ENCODE data around the gene WSB2. TPM values are rescaled to one million over a fixed set of nuclear protein-coding genes. Genes with fewer than 3 reads are reported as not detected.

The WSB2 gene
- polyA plus RNA-seq, 1 donor (not counting 4 experiments of a cell fraction or from before 2014, with no cell fraction given) = 84.0 TPM

GRCh38 chr12:118052324-118053070, 8.5 kb downstream of the WSB2 start:
- H3K4me1 ChIP-seq (ENCODE audit: control insufficient read depth, extremely low read depth, insufficient read depth, low read length) = peaks cover 16% of the 10 kb centered on the region
- peaks cover 6 to 10% of the 10 kb centered on the region in 2 experiments for H3K36me3 ChIP-seq (ENCODE audit: control insufficient read depth in 2 of 2, extremely low read depth in 1 of 2, insufficient read depth in 2 of 2, low read length in 2 of 2)
- no peaks in the 10 kb centered on the region for H4K20me1 ChIP-seq (ENCODE audit: control insufficient read depth, extremely low read depth, insufficient read depth, low read length)
- FAIRE-seq (peak; percentile 90), DNase-seq (ENCODE audit: low read depth, low spot score) (peak; percentile 93)
- no peaks in the 10 kb centered on the region for H3K27me3 ChIP-seq (ENCODE audit: control insufficient read depth, extremely low read depth, insufficient read depth, low read length)
- no peaks in the 10 kb centered on the region for H3K9me3 ChIP-seq (ENCODE audit: control insufficient read depth, low read depth, low read length)
- H3K9me1 ChIP-seq (ENCODE audit: control insufficient read depth, extremely low read depth, insufficient read depth, low read length) = no peaks in the 10 kb centered on the region
- peak overlapping the region in 1 of 3 experiments; percentile 3 for H3K4me3 ChIP-seq (ENCODE audit: control insufficient read depth in 2 of 3, extremely low read depth in 1 of 3, insufficient read depth in 2 of 3, low read depth in 1 of 3, low read length in 3 of 3)
- H3K9ac ChIP-seq (ENCODE audit: control insufficient read depth, extremely low read depth, insufficient read depth, low read length) = peak overlapping the region; percentile 28
- peaks cover 30% of the 10 kb centered on the region for H3K79me2 ChIP-seq (ENCODE audit: control insufficient read depth, insufficient read depth, low read length)
- no peak overlapping the region for H2AFZ ChIP-seq (ENCODE audit: control insufficient read depth, low read length)
- H3K27ac ChIP-seq (ENCODE audit: control insufficient read depth, insufficient read depth, low read length) = peak overlapping the region; percentile 54
- dilution Hi-C loops (cut with MboI; ENCODE audit: extremely low pct_ligation_motif_present, low sequenced_read_pairs) = no loop called here
- TF ChIP-seq EZH2 (IDR thresholded peaks at IDR 0.05; ENCODE audit: low read length) = no peak
- TF ChIP-seq CTCF (optimal IDR thresholded peaks at IDR 0.05 in 1 of 3, IDR thresholded peaks at IDR 0.05 in 1 of 3, conservative IDR thresholded peaks at IDR 0.05 in 1 of 3; ENCODE audit: extremely low read depth in 1 of 3, insufficient read depth in 2 of 3, low read length in 3 of 3) = peak in 1 of 3 experiments; percentile 32
- peak overlapping the region; percentile 19 for H3K4me2 ChIP-seq (ENCODE audit: control insufficient read depth, extremely low read depth, insufficient read depth, low read depth, low read length)

GRCh38 chr12:118050972-118051910, 9.7 kb downstream of the WSB2 start:
- Histone ChIP-seq H3K27me3 (ENCODE audit: control insufficient read depth, extremely low read depth, insufficient read depth, low read length) (no peaks in the 10 kb centered on the region), H3K9me1 (ENCODE audit: control insufficient read depth, extremely low read depth, insufficient read depth, low read length) (no peaks in the 10 kb centered on the region), H3K79me2 (ENCODE audit: control insufficient read depth, insufficient read depth, low read length) (peaks cover 26% of the 10 kb centered on the region), H2AFZ (ENCODE audit: control insufficient read depth, low read length) (no peak overlapping the region), H3K9ac (ENCODE audit: control insufficient read depth, extremely low read depth, insufficient read depth, low read length) (no peak overlapping the region), H4K20me1 (ENCODE audit: control insufficient read depth, extremely low read depth, insufficient read depth, low read length) (no peaks in the 10 kb centered on the region), H3K27ac (ENCODE audit: control insufficient read depth, insufficient read depth, low read length) (no peak overlapping the region), H3K4me3 (ENCODE audit: control insufficient read depth in 2 of 3, extremely low read depth in 1 of 3, insufficient read depth in 2 of 3, low read depth in 1 of 3, low read length in 3 of 3) (no peak overlapping the region), H3K36me3 (ENCODE audit: control insufficient read depth in 2 of 2, extremely low read depth in 1 of 2, insufficient read depth in 2 of 2, low read length in 2 of 2) (peaks cover 6 to 11% of the 10 kb centered on the region in 2 experiments), H3K9me3 (ENCODE audit: control insufficient read depth, low read depth, low read length) (no peaks in the 10 kb centered on the region), H3K4me2 (ENCODE audit: control insufficient read depth, extremely low read depth, insufficient read depth, low read depth, low read length) (no peak overlapping the region), H3K4me1 (ENCODE audit: control insufficient read depth, extremely low read depth, insufficient read depth, low read length) (peaks cover 16% of the 10 kb centered on the region)
- DNase-seq (ENCODE audit: low read depth, low spot score) (no peak), FAIRE-seq (no peak)
- TF ChIP-seq EZH2 (IDR thresholded peaks at IDR 0.05; ENCODE audit: low read length) (no peak), CTCF (optimal IDR thresholded peaks at IDR 0.05 in 1 of 3, IDR thresholded peaks at IDR 0.05 in 1 of 3, conservative IDR thresholded peaks at IDR 0.05 in 1 of 3; ENCODE audit: extremely low read depth in 1 of 3, insufficient read depth in 2 of 3, low read length in 3 of 3) (no peak)
- dilution Hi-C loops (cut with MboI; ENCODE audit: extremely low pct_ligation_motif_present, low sequenced_read_pairs) = no loop called here
